Gastrocnemius medialis (tissue), 4 donors: ENCODE results near the gene MAML3. TPM values are rescaled to one million over a fixed set of nuclear protein-coding genes. Genes with fewer than 3 reads are reported as not detected.

Experiments
- ATAC-seq, 2 donors: fragments of 150-250 bp; one replicate each; pipeline ENCODE4 v1.9.1; 2016
- DNase-seq, 2 donors: peaks; one replicate each; pipeline ENCODE4 v3.0.0-alpha.2; 2019
- H3K27ac ChIP-seq, 4 donors: fragments of 200-600 bp; sonication (generic); 1 replicate in 1 of 4; 2 replicates in 3 of 4; pipeline ENCODE4 v1.5.1; 2016 to 2018; ENCODE audit warnings: mild to moderate bottlenecking in 2 of 4, moderate library complexity in 1 of 4
- H3K27me3 ChIP-seq, 3 donors: fragments of 200-600 bp; sonication (generic) in 2 of 3; 1 replicate in 1 of 3; 2 replicates in 2 of 3; pipeline versions ENCODE4 v1.5.1 to v1.6.0; 2016 to 2019; ENCODE audit warnings: mild to moderate bottlenecking in 1 of 3, moderate library complexity in 1 of 3
- H3K36me3 ChIP-seq, 2 donors: fragments of 200-600 bp; sonication (generic) in 1 of 2; one replicate each; pipeline ENCODE4 v1.5.1; 2017 to 2018
- H3K4me1 ChIP-seq, 2 donors: fragments of 200-600 bp; sonication (generic) in 1 of 2; one replicate each; pipeline ENCODE4 v1.5.1; 2016 to 2017; ENCODE audit warnings: mild to moderate bottlenecking in 2 of 2
- H3K4me3 ChIP-seq, 4 donors: fragments of 200-600 bp; sonication (generic) in 3 of 4; 1 replicate in 1 of 4; 2 replicates in 3 of 4; pipeline ENCODE4 v1.5.1; 2016 to 2019; ENCODE audit warnings: mild to moderate bottlenecking in 2 of 4
- H3K9me3 ChIP-seq, 3 donors: fragments of 200-600 bp; sonication (generic) in 2 of 3; 1 replicate in 1 of 3; 2 replicates in 2 of 3; pipeline ENCODE4 v1.5.1; 2016 to 2019
- POLR2A ChIP-seq, 2 donors: fragments of 450-650 bp; IDR thresholded peaks; one replicate each; pipeline ENCODE4 v1.6.1; 2017; ENCODE audit warnings: antibody characterized with exemption in 2 of 2, mild to moderate bottlenecking in 2 of 2, moderate library complexity in 2 of 2
- in situ Hi-C, 4 donors: fragments of 200-750 bp; cut with MboI; loops; one replicate each; pipeline versions ENCODE4 v1.15.0 to v1.8.0; 2017; ENCODE audit warnings: low sequenced_read_pairs in 4 of 4
- intact Hi-C: fragments of 100-400 bp; cut with DNase I; formaldehyde crosslinking; loops from one replicate; pipeline ENCODE4 v1.15.1; 2023; ENCODE audit warnings: low total_unique reads
- total RNA-seq, 4 donors: library from RNA; depleted of rRNA; stranded (reverse); fragments of >200 nt; gene quantifications; one replicate each; pipeline versions ENCODE4 v1.1.0 to v1.2.3, GENCODE V29; 2016
- TF ChIP-seq, protein P1 (sequence below), 5 experiments: fragments of 450-650 bp in 3 of 5; fragments of 200-600 bp in 2 of 5; sonication (generic) in 2 of 5; IDR thresholded peaks in 4 of 5; conservative IDR thresholded peaks in 1 of 5; 1 replicate in 4 of 5; 2 replicates in 1 of 5; pipeline ENCODE4 v1.5.1; 2016 to 2019; ENCODE audit warnings: antibody characterized with exemption in 5 of 5, mild to moderate bottlenecking in 3 of 5, moderate library complexity in 3 of 5

The MAML3 gene
- total RNA-seq, 4 donors from 2014 or later = 0.98 to 1.5 (median 1.4) TPM

DNA sequence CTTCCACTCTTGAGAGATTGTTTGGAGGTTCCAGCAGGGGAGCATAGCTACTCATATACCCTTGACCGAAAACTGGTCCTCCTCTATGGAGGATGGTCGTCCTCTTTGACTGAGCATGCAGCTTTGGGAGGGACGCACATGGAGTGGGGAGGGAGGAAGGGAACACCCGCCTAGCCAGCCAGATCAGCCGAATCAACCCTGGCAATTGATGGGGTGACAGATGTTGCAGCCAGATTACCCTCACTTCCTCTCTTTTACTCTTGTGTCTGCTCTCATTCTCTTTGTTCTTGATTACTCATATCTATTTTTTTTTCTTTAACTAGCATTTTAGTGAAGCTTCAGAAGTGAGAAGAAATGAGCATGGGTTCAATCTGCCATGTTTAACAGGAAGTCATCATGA, 468.8 kb downstream of the MAML3 start:
- Histone ChIP-seq H3K27ac (no peak overlapping the region), H3K27me3 (no peaks in the 10 kb centered on the region), H3K4me1 (peaks cover 21 to 22% of the 10 kb centered on the region in 2 donors), H3K36me3 (peaks cover 0 to 1% of the 10 kb centered on the region in 2 donors), H3K9me3 (no peaks in the 10 kb centered on the region), H3K4me3 (no peak overlapping the region)
- no peak for ATAC-seq
- in situ Hi-C loops (no loop called here), intact Hi-C loops (no loop called here)
- DNase-seq = no peak
- TF ChIP-seq, protein P1, sequence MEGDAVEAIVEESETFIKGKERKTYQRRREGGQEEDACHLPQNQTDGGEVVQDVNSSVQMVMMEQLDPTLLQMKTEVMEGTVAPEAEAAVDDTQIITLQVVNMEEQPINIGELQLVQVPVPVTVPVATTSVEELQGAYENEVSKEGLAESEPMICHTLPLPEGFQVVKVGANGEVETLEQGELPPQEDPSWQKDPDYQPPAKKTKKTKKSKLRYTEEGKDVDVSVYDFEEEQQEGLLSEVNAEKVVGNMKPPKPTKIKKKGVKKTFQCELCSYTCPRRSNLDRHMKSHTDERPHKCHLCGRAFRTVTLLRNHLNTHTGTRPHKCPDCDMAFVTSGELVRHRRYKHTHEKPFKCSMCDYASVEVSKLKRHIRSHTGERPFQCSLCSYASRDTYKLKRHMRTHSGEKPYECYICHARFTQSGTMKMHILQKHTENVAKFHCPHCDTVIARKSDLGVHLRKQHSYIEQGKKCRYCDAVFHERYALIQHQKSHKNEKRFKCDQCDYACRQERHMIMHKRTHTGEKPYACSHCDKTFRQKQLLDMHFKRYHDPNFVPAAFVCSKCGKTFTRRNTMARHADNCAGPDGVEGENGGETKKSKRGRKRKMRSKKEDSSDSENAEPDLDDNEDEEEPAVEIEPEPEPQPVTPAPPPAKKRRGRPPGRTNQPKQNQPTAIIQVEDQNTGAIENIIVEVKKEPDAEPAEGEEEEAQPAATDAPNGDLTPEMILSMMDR (IDR thresholded peaks at IDR 0.05 in 4 of 5, conservative IDR thresholded peaks at IDR 0.05 in 1 of 5) = no peak
- TF ChIP-seq POLR2A (IDR thresholded peaks at IDR 0.05) = no peak

DNA sequence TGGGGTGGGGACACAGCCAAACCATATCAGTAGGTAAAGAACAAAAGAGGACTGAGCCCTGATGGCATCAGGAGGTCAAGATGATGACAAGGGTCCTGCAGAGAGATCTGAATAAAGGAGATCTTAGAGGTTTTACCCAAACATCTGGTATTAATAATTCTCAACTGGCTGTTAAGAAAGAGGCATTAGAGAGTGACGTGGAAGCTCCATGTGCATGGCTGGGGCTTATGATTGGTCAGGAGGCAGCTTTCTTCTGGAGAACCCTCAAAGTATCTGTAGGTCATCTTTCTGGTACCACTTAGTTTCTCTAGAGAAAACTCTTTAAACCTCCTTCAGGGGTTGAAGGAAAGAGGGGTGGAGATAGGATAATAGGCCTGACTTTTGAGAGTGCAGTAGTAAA, 469.6 kb downstream of the MAML3 start:
- H3K4me3 ChIP-seq = no peak overlapping the region
- DNase-seq (no peak), ATAC-seq (no peak)
- H3K36me3 ChIP-seq = peaks cover 0 to 7% of the 10 kb centered on the region in 2 donors
- in situ Hi-C loops = no loop called here
- H3K27ac ChIP-seq = no peak overlapping the region
- H3K9me3 ChIP-seq = no peaks in the 10 kb centered on the region
- H3K4me1 ChIP-seq = peaks cover 21 to 22% of the 10 kb centered on the region in 2 donors
- H3K27me3 ChIP-seq = no peaks in the 10 kb centered on the region
- intact Hi-C loops = no loop called here
- TF ChIP-seq POLR2A (IDR thresholded peaks at IDR 0.05) = no peak
- TF ChIP-seq, protein P1 (IDR thresholded peaks at IDR 0.05 in 4 of 5, conservative IDR thresholded peaks at IDR 0.05 in 1 of 5) = no peak

DNA sequence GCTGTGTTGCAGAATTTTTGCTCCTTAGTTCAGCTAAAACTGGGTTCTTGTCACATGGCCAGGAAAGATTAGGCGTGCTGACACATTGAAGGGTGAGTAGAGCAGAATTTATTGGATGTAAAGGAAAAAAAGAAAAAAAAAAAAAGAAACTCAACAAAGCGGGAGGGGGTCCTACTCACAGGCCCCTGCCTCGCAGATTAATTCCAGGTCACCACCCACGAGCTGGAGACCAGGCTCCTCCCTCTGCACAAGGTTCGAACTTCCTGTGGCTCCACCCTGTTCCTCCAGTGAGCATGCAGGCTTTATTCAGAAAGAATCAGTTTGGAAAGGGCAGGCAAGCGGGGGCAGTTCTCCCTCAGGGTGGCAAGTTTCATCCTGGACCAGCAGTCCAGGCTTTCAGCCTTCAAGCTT, 471.2 kb downstream of the MAML3 start:
- TF ChIP-seq POLR2A (IDR thresholded peaks at IDR 0.05) = no peak
- TF ChIP-seq, protein P1 (IDR thresholded peaks at IDR 0.05 in 4 of 5, conservative IDR thresholded peaks at IDR 0.05 in 1 of 5) = no peak
- in situ Hi-C loops = no loop called here
- intact Hi-C loops = no loop called here
- peaks cover 21 to 22% of the 10 kb centered on the region in 2 donors for H3K4me1 ChIP-seq
- H3K27ac ChIP-seq = no peak overlapping the region
- H3K27me3 ChIP-seq = no peaks in the 10 kb centered on the region
- H3K36me3 ChIP-seq = peaks cover 0 to 17% of the 10 kb centered on the region in 2 donors
- ATAC-seq (no peak), DNase-seq (no peak)
- no peak overlapping the region for H3K4me3 ChIP-seq
- H3K9me3 ChIP-seq = no peaks in the 10 kb centered on the region

DNA sequence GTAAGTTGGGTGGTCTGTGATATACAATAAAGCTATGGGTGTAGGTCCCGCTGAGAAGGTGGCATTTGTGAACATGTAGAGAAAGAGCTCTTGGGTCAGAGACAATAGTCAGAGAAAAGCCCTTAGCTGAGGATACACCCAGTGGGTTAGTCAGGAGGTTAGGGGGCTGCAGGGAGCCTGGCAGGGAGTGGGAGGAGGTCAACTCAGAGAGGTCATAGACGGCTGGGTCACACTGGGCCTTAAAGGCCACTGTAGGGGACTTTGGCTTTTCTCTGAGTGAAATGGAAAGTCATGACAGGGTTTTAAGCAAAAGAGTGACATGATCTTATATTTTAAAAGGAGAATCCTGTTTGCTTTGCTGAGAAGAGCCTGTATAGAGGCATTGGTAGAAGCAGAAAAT, 471.7 kb downstream of the MAML3 start:
- Histone ChIP-seq H3K4me1 (peaks cover 19 to 21% of the 10 kb centered on the region in 2 donors), H3K27ac (no peak overlapping the region)
- no peak for ATAC-seq

More for the DNA sequence above, 471.7 kb downstream of the MAML3 start:
- H3K36me3 ChIP-seq = peaks cover 0 to 17% of the 10 kb centered on the region in 2 donors
- no peak overlapping the region for H3K4me3 ChIP-seq
- no peaks in the 10 kb centered on the region for H3K9me3 ChIP-seq
- TF ChIP-seq, protein P1 (IDR thresholded peaks at IDR 0.05 in 4 of 5, conservative IDR thresholded peaks at IDR 0.05 in 1 of 5) = no peak
- TF ChIP-seq POLR2A (IDR thresholded peaks at IDR 0.05) = no peak
- DNase-seq = no peak
- in situ Hi-C loops = no loop called here
- intact Hi-C loops = no loop called here
- H3K27me3 ChIP-seq = no peaks in the 10 kb centered on the region
